WI38 (cell line): Measurements from ENCODE around the gene FERMT2.

Experiments
- H3K4me3 ChIP-seq: 2 replicates; pipeline ENCODE4 v1.5.1; 2011; ENCODE audit warnings: low read depth, mild to moderate bottlenecking, control low read depth, low read length
- CTCF ChIP-seq: IDR thresholded peaks from 2 replicates; pipeline ENCODE4 v1.5.1; 2012; ENCODE audit warnings: low read depth, mild to moderate bottlenecking, control low read depth, low read length

FERMT2 gene

GRCh38 chr14:52951681-52952554 is 1.1 kb upstream of the FERMT2 start:
- H3K4me3 ChIP-seq: peak overlapping the region; percentile 84
- peak; percentile 37; the same call in 1 of the 2 replicates for TF ChIP-seq CTCF

GRCh38 chr14:52950410-52950897 is 396 bp downstream of the FERMT2 start:
- H3K4me3 ChIP-seq: peak overlapping the region; percentile 98
- TF ChIP-seq CTCF: 0 out of 2 replicates have a peak, but pooled peaks have one; percentile 5

DNA sequence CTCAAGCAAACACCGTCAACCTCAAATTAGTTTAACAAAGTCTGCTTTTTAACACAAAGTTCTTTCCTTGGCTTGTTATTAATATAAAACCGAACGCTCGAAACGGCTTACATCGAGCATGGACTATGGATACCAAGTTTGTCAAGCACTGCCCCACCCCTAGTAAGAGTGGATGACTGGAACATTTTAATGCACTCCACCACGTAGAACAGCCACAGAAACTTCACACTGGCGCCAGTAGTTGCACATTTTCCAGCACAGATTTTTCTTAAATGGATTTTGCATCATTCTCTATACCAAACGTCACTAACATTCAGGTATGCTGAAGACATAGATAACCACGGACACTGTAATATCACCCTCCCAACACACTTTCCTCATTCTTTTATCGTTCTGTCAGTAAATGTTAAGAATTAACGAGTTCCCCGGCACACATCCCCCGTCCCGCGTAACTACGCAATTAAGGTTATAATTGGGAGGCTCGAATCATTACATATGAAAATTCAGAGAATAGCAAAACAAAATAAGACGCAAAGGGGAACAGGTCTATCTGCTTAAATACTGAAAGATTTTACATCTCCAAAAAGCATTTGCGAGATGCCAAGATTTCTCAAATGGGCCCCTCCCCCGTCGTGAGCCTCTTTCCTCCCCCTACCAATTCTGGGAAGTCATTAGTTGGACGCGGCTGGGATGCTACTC is 990 bp downstream of the FERMT2 start:
- peak overlapping the region; percentile 98 for H3K4me3 ChIP-seq
- no peak for TF ChIP-seq CTCF

GRCh38 chr14:52949249-52949648 is 1.6 kb downstream of the FERMT2 start:
- peak overlapping the region; percentile 98 for H3K4me3 ChIP-seq
- no peak for TF ChIP-seq CTCF

GRCh38 chr14:52948836-52949235 is 2.0 kb downstream of the FERMT2 start:
- TF ChIP-seq CTCF: no peak
- H3K4me3 ChIP-seq: peak overlapping the region; percentile 98

GRCh38 chr14:52948039-52948438 is 2.8 kb downstream of the FERMT2 start:
- no peak for TF ChIP-seq CTCF
- H3K4me3 ChIP-seq: peak overlapping the region; percentile 98

- H3K4me3 ChIP-seq: no peak overlapping the region
- no peak for TF ChIP-seq CTCF
Measured at GRCh38 chr14:52944254-52944653, 6.6 kb downstream of the FERMT2 start.
